Liver (tissue), 9 donors: ENCODE measurements around the gene ATXN10. TPM values are rescaled to one million over a fixed set of nuclear protein-coding genes. Genes with fewer than 3 reads are reported as not detected.

Source experiments
- DNase-seq: peaks from one replicate; pipeline ENCODE4 v3.0.0-alpha.2; 2017; ENCODE audit warnings: low spot score
- H3K27ac ChIP-seq, 2 donors: one replicate each; pipeline ENCODE4 v1.7.0; 2013; ENCODE audit warnings: inconsistent platforms in 2 of 2, low read length in 2 of 2, control low read depth in 1 of 2, low read depth in 1 of 2, mild to moderate bottlenecking in 1 of 2
- H3K27me3 ChIP-seq, 4 donors: one replicate each; pipeline versions ENCODE4 v1.6.1 to v1.7.0; 2013; ENCODE audit warnings: low read length in 3 of 4, inconsistent platforms in 1 of 4, mild to moderate bottlenecking in 1 of 4, moderate library complexity in 1 of 4; ENCODE audit not compliant: control insufficient read depth in 4 of 4, insufficient read depth in 4 of 4
- H3K36me3 ChIP-seq, 4 donors: one replicate each; pipeline versions ENCODE4 v1.6.1 to v1.7.0; 2013; ENCODE audit warnings: low read length in 3 of 4, mild to moderate bottlenecking in 3 of 4, low read depth in 1 of 4, moderate library complexity in 1 of 4; ENCODE audit not compliant: control insufficient read depth in 4 of 4, insufficient read depth in 3 of 4
- H3K4me1 ChIP-seq, 4 donors: one replicate each; pipeline versions ENCODE4 v1.6.1 to v1.7.0; 2013; ENCODE audit warnings: low read length in 3 of 4, mild to moderate bottlenecking in 3 of 4, moderate library complexity in 1 of 4; ENCODE audit not compliant: control insufficient read depth in 4 of 4, insufficient read depth in 4 of 4
- H3K4me3 ChIP-seq, 3 donors: one replicate each; pipeline versions ENCODE4 v1.6.1 to v1.7.0; 2013; ENCODE audit warnings: low read length in 3 of 3, control low read depth in 1 of 3, low read depth in 1 of 3, mild to moderate bottlenecking in 1 of 3
- H3K9ac ChIP-seq, 2 donors: one replicate each; pipeline ENCODE4 v1.7.0; 2013; ENCODE audit warnings: low read length in 2 of 2, mild to moderate bottlenecking in 2 of 2, moderate library complexity in 2 of 2, control low read depth in 1 of 2, low read depth in 1 of 2
- H3K9me3 ChIP-seq, 4 donors: one replicate each; pipeline versions ENCODE4 v1.6.1 to v1.7.0; 2013; ENCODE audit warnings: low read length in 3 of 4; ENCODE audit not compliant: control insufficient read depth in 4 of 4
- EGR1 ChIP-seq, 2 donors: IDR thresholded peaks; 2 replicates each; pipeline ENCODE4 v1.6.1; 2016 to 2018; ENCODE audit warnings: antibody characterized with exemption in 2 of 2, low read depth in 2 of 2
- FOXA1 ChIP-seq: IDR thresholded peaks from 2 replicates; pipeline ENCODE4 v1.6.1; 2016; ENCODE audit warnings: antibody characterized with exemption
- FOXA2 ChIP-seq: IDR thresholded peaks from 2 replicates; pipeline ENCODE4 v1.6.1; 2016; ENCODE audit warnings: antibody characterized with exemption
- GABPA ChIP-seq, 2 donors: IDR thresholded peaks in 1 of 2; conservative IDR thresholded peaks in 1 of 2; 2 replicates each; pipeline ENCODE4 v1.6.1; 2016; ENCODE audit warnings: antibody characterized with exemption in 2 of 2, mild to moderate bottlenecking in 1 of 2, moderate library complexity in 1 of 2
- HNF4A ChIP-seq, 2 donors: conservative IDR thresholded peaks; 2 replicates each; pipeline ENCODE4 v1.6.1; 2016; ENCODE audit warnings: antibody characterized with exemption in 2 of 2, mild to moderate bottlenecking in 2 of 2
- HNF4G ChIP-seq: IDR thresholded peaks from 2 replicates; pipeline ENCODE4 v1.6.1; 2016; ENCODE audit warnings: antibody characterized with exemption
- JUND ChIP-seq, 2 donors: IDR thresholded peaks; 2 replicates each; pipeline ENCODE4 v1.6.1; 2016; ENCODE audit warnings: antibody characterized with exemption in 2 of 2
- NR2F2 ChIP-seq: IDR thresholded peaks from 2 replicates; pipeline ENCODE4 v1.6.1; 2016; ENCODE audit warnings: antibody characterized with exemption
- RXRA ChIP-seq, 2 donors: IDR thresholded peaks; 2 replicates each; pipeline ENCODE4 v1.6.1; 2017 to 2018; ENCODE audit warnings: antibody characterized with exemption in 2 of 2, mild to moderate bottlenecking in 1 of 2
- SP1 ChIP-seq: IDR thresholded peaks from 2 replicates; pipeline ENCODE4 v1.6.1; 2018; ENCODE audit warnings: antibody characterized with exemption, mild to moderate bottlenecking
- TAF1 ChIP-seq: conservative IDR thresholded peaks from 2 replicates; pipeline ENCODE4 v1.6.1; 2016; ENCODE audit warnings: antibody characterized with exemption, mild to moderate bottlenecking
- WGBS: extraction: QIAGEN DNeasy Blood & Tissue Kit; methylation state at CpG from one replicate; pipeline ENCODE4 v1.1.7; 2013; 5-methylcytosine and 5-hydroxymethylcytosine counted together
- polyA plus RNA-seq, 2 donors: library from polyadenylated mRNA; stranded (reverse) in 1 of 2; unstranded in 1 of 2; fragments of 200-250 nt in 1 of 2; fragments of >200 nt in 1 of 2; fragmentation: Nextera tagmentation in 1 of 2; extraction: Ambion mirVana in 1 of 2; gene quantifications; one replicate each; pipeline versions ENCODE4 v1.2.1 to v1.2.3, GENCODE V29; 2013 to 2015
- total RNA-seq, 2 donors: library from RNA; depleted of rRNA; stranded (reverse); fragments of >200 nt; gene quantifications; one replicate each; pipeline ENCODE4 v1.2.3, GENCODE V29; 2014
- TF ChIP-seq, protein P1 (sequence below): IDR thresholded peaks from 2 replicates; pipeline ENCODE4 v1.6.1; 2016; ENCODE audit warnings: antibody characterized with exemption
- TF ChIP-seq, protein P2 (sequence below): fragments of 150-350 bp; IDR thresholded peaks from 2 replicates; pipeline ENCODE4 v1.5.1; 2017; ENCODE audit warnings: improper control_type of control experiment, low read depth, low read length; ENCODE audit not compliant: missing input control
- TF ChIP-seq, protein P3 (sequence below): IDR thresholded peaks from 2 replicates; pipeline ENCODE4 v1.6.1; 2016; ENCODE audit warnings: antibody characterized with exemption
- TF ChIP-seq, protein P4 (sequence below): IDR thresholded peaks from 2 replicates; pipeline ENCODE4 v1.6.1; 2016; ENCODE audit warnings: antibody characterized with exemption
- TF ChIP-seq, protein P5 (sequence below): IDR thresholded peaks from 2 replicates; pipeline ENCODE4 v1.6.1; 2016; ENCODE audit warnings: antibody characterized with exemption, mild to moderate bottlenecking
- donor health status: healthy.
- donor health status: healthy.
- donor health status: healthy.
- donor health status: healthy.
- donor health status: healthy.

The ATXN10 gene
- total and polyA plus RNA-seq, 4 donors, result 34.9 to 100 (median 69.7) TPM

DNA sequence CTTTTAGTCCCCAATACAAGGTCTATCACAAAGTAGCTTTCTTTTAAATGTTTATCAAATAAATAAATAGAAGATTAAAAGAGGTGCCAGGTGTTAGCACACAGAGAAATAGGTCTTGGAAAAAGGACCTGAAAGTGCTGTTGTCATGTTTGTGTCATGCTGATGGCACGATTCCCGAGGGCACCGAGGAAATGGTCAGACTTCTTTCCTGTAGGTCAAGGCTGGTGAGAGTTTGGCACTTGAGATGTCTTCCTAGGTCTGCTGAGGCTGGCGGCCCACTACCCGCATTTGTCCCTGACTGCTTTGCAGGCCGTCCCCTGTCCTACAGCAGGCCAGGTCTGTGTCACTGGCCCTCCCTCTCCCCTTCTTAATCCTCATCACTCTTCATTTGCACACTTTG is 112.1 kb downstream of the ATXN10 start:
- WGBS, result 80% methylated on average over 6 of the region's 6 CpGs
- Histone ChIP-seq H3K4me1 (peaks cover 0 to 25% (median 15%) of the 10 kb centered on the region in 4 donors), H3K9ac (no peak overlapping the region), H3K27me3 (no peaks in the 10 kb centered on the region), H3K36me3 (peaks cover 0 to 5% (median 2%) of the 10 kb centered on the region in 4 donors), H3K27ac (peak overlapping the region; percentile 49 to 51), H3K9me3 (no peaks in the 10 kb centered on the region), H3K4me3 (no peak overlapping the region)
- TF ChIP-seq, protein P1, sequence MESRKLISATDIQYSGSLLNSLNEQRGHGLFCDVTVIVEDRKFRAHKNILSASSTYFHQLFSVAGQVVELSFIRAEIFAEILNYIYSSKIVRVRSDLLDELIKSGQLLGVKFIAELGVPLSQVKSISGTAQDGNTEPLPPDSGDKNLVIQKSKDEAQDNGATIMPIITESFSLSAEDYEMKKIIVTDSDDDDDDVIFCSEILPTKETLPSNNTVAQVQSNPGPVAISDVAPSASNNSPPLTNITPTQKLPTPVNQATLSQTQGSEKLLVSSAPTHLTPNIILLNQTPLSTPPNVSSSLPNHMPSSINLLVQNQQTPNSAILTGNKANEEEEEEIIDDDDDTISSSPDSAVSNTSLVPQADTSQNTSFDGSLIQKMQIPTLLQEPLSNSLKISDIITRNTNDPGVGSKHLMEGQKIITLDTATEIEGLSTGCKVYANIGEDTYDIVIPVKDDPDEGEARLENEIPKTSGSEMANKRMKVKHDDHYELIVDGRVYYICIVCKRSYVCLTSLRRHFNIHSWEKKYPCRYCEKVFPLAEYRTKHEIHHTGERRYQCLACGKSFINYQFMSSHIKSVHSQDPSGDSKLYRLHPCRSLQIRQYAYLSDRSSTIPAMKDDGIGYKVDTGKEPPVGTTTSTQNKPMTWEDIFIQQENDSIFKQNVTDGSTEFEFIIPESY, result no peak
- TF ChIP-seq JUND (IDR thresholded peaks at IDR 0.05), result no peak
- TF ChIP-seq, protein P2, sequence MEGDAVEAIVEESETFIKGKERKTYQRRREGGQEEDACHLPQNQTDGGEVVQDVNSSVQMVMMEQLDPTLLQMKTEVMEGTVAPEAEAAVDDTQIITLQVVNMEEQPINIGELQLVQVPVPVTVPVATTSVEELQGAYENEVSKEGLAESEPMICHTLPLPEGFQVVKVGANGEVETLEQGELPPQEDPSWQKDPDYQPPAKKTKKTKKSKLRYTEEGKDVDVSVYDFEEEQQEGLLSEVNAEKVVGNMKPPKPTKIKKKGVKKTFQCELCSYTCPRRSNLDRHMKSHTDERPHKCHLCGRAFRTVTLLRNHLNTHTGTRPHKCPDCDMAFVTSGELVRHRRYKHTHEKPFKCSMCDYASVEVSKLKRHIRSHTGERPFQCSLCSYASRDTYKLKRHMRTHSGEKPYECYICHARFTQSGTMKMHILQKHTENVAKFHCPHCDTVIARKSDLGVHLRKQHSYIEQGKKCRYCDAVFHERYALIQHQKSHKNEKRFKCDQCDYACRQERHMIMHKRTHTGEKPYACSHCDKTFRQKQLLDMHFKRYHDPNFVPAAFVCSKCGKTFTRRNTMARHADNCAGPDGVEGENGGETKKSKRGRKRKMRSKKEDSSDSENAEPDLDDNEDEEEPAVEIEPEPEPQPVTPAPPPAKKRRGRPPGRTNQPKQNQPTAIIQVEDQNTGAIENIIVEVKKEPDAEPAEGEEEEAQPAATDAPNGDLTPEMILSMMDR, result no peak
- no peak for TF ChIP-seq HNF4A (conservative IDR thresholded peaks at IDR 0.05)
- TF ChIP-seq, protein P3, sequence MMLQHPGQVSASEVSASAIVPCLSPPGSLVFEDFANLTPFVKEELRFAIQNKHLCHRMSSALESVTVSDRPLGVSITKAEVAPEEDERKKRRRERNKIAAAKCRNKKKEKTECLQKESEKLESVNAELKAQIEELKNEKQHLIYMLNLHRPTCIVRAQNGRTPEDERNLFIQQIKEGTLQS, result no peak
- DNase-seq, result no peak

DNA sequence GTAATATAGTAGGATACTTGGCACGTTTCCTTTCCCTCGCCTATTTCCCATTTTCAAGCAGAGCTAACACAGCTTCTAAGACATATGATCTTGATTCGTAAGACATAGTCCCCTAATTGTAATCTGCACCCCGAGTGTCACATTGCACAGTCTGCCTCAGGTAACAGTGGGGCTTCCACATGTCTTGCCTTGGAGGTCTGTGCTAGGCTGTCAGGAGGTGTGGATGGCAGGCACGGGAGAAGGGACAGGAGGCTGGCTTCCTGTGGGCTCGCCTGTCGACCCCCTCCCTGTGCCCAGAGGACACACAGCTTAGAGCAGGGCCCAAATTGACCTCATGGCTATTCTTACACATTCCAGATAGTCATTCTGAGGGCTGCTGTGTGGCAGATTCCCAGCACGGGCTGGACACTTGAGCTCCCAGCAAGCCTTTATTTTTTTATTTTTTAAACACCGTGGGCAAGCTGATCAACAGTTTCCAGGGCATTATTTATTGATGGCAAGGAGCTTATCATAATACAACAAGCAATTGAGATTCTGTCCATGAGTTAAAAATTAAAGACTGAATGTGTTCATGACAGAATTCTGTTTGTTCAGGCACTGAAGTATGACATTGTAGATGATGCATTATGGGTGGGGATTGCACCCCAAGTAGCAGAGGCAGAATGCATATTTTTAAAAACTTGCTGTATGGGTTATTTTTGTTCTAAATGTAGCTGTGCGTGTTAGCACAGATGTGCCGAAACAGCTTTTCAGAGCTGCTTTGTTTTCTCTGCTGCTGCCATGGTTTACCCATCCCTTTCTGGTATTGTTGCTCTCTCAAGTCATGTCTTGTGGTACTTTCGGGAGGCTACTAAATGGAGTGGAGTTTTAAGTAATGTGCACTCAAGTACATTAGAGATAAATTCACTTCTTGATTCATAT is 113.0 kb downstream of the ATXN10 start:
- TF ChIP-seq GABPA (IDR thresholded peaks at IDR 0.05 in 1 of 2, conservative IDR thresholded peaks at IDR 0.05 in 1 of 2) (no peak), FOXA1 (no peak), TAF1 (no peak), EGR1 (IDR thresholded peaks at IDR 0.05; ENCODE audit: low read depth in 2 of 2) (no peak), FOXA2 (no peak), SP1 (no peak), RXRA (IDR thresholded peaks at IDR 0.05) (no peak), HNF4A (conservative IDR thresholded peaks at IDR 0.05) (no peak), NR2F2 (no peak), HNF4G (no peak)
- TF ChIP-seq, protein P4, sequence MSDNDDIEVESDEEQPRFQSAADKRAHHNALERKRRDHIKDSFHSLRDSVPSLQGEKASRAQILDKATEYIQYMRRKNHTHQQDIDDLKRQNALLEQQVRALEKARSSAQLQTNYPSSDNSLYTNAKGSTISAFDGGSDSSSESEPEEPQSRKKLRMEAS, result no peak
- TF ChIP-seq, protein P1, result no peak
- TF ChIP-seq, protein P2, result no peak
- TF ChIP-seq, protein P3, result no peak
- TF ChIP-seq, protein P5, sequence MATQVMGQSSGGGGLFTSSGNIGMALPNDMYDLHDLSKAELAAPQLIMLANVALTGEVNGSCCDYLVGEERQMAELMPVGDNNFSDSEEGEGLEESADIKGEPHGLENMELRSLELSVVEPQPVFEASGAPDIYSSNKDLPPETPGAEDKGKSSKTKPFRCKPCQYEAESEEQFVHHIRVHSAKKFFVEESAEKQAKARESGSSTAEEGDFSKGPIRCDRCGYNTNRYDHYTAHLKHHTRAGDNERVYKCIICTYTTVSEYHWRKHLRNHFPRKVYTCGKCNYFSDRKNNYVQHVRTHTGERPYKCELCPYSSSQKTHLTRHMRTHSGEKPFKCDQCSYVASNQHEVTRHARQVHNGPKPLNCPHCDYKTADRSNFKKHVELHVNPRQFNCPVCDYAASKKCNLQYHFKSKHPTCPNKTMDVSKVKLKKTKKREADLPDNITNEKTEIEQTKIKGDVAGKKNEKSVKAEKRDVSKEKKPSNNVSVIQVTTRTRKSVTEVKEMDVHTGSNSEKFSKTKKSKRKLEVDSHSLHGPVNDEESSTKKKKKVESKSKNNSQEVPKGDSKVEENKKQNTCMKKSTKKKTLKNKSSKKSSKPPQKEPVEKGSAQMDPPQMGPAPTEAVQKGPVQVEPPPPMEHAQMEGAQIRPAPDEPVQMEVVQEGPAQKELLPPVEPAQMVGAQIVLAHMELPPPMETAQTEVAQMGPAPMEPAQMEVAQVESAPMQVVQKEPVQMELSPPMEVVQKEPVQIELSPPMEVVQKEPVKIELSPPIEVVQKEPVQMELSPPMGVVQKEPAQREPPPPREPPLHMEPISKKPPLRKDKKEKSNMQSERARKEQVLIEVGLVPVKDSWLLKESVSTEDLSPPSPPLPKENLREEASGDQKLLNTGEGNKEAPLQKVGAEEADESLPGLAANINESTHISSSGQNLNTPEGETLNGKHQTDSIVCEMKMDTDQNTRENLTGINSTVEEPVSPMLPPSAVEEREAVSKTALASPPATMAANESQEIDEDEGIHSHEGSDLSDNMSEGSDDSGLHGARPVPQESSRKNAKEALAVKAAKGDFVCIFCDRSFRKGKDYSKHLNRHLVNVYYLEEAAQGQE, result no peak
- no peak overlapping the region for H3K4me3 ChIP-seq
- H3K4me1 ChIP-seq, result peaks cover 0 to 25% (median 15%) of the 10 kb centered on the region in 4 donors
- WGBS, result 88% methylated on average over 12 of the region's 12 CpGs
- H3K9me3 ChIP-seq, result no peaks in the 10 kb centered on the region
- no peak for DNase-seq
- H3K36me3 ChIP-seq, result peaks cover 0 to 2% (median under 1%) of the 10 kb centered on the region in 4 donors
- H3K27ac ChIP-seq, result peak overlapping the region; percentile 48 to 49
- H3K9ac ChIP-seq, result no peak overlapping the region
- H3K27me3 ChIP-seq, result no peaks in the 10 kb centered on the region
